Endothelial cell (in vitro differentiated cells): ENCODE results near the gene RALGPS1. TPM values are rescaled to one million over a fixed set of nuclear protein-coding genes. Genes with fewer than 3 reads are reported as not detected.

Experiments used
- DNase-seq: peaks from one replicate; pipeline ENCODE4 v3.0.0; 2021; ENCODE audit warnings: low spot score
- H3K27ac Mint-ChIP-seq: one replicate; pipeline ENCODE4 v1.8.0; 2021; ENCODE audit warnings: mixed read lengths, inconsistent platforms; ENCODE audit not compliant: unreplicated experiment
- H3K27me3 Mint-ChIP-seq: one replicate; pipeline ENCODE4 v1.8.0; 2021; ENCODE audit warnings: mild to moderate bottlenecking, moderate library complexity, mixed read lengths, inconsistent platforms; ENCODE audit not compliant: unreplicated experiment
- H3K36me3 Mint-ChIP-seq: one replicate; pipeline ENCODE4 v1.8.0; 2021; ENCODE audit warnings: mild to moderate bottlenecking, low read depth, mixed read lengths, inconsistent platforms; ENCODE audit not compliant: unreplicated experiment
- H3K4me1 Mint-ChIP-seq: one replicate; pipeline ENCODE4 v1.8.0; 2021; ENCODE audit warnings: mild to moderate bottlenecking, mixed read lengths, inconsistent platforms; ENCODE audit not compliant: unreplicated experiment
- H3K4me3 Mint-ChIP-seq: one replicate; pipeline ENCODE4 v1.8.0; 2021; ENCODE audit warnings: mild to moderate bottlenecking, mixed read lengths, inconsistent platforms; ENCODE audit not compliant: unreplicated experiment
- H3K9me3 Mint-ChIP-seq: one replicate; pipeline ENCODE4 v1.8.0; 2021; ENCODE audit warnings: mixed read lengths, inconsistent platforms; ENCODE audit not compliant: unreplicated experiment
- total RNA-seq: library from RNA; stranded (reverse); fragmentation: NEBNext Ultra II Directional; extraction: Animal tissue kit (Norgen Biotek cat#: 25700); gene quantifications from one replicate; pipeline ENCODE4 v1.2.1, GENCODE V29; 2021; ENCODE audit not compliant: unreplicated experiment
- TF ChIP-seq, protein P1 (sequence below): fragments of 200-600 bp; sonication (generic); IDR thresholded peaks from one replicate; pipeline ENCODE4 v1.5.0; 2021; ENCODE audit warnings: antibody characterized with exemption; ENCODE audit not compliant: unreplicated experiment

Gene RALGPS1
- total RNA-seq, 1 donor from 2014 or later: 6.4 TPM

DNA sequence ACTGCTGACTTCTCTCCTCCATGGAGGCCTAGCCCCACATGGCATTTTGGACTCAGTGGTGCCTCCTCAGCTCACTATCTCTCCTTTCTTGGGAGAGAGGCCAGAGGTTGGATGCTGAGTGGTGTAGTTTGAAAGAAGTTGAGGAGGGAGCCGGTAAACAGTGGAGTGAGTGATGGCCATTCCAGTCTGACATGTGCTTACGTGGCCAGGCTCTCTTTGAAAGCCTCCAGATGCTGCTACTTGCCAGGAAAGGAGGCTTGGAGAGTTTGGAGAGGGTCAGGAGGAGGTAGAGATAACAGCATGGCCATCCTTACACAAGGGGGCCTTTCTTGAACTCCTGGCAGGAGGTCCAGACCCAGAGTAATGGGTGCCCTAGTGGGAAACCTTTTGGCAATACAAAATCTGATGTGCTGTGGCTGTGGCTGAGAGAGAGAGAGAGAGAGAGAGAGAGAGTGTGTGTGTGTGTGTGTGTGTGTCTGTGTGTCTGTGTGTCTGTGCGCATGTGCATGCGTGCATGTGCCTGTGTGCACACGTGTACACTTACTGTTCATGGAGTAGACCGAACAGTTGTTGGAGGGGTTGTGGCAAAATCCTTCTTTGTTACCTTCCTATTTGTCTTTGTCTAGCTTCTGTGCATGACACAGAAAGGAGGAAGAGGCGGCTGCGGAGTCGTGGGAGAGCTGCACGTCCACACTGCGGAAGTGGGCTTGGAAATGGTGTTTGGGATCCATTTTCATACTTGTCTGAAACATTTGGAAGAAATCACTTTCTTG is 37.8 kb downstream of the RALGPS1 start:
- TF ChIP-seq, protein P1, sequence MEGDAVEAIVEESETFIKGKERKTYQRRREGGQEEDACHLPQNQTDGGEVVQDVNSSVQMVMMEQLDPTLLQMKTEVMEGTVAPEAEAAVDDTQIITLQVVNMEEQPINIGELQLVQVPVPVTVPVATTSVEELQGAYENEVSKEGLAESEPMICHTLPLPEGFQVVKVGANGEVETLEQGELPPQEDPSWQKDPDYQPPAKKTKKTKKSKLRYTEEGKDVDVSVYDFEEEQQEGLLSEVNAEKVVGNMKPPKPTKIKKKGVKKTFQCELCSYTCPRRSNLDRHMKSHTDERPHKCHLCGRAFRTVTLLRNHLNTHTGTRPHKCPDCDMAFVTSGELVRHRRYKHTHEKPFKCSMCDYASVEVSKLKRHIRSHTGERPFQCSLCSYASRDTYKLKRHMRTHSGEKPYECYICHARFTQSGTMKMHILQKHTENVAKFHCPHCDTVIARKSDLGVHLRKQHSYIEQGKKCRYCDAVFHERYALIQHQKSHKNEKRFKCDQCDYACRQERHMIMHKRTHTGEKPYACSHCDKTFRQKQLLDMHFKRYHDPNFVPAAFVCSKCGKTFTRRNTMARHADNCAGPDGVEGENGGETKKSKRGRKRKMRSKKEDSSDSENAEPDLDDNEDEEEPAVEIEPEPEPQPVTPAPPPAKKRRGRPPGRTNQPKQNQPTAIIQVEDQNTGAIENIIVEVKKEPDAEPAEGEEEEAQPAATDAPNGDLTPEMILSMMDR: no peak
- H3K9me3 Mint-ChIP-seq: peaks cover 3% of the 10 kb centered on the region
- H3K36me3 Mint-ChIP-seq: no peaks in the 10 kb centered on the region
- no peak overlapping the region for H3K27ac Mint-ChIP-seq
- no peak for DNase-seq
- peaks cover 4% of the 10 kb centered on the region for H3K27me3 Mint-ChIP-seq
- peaks cover 13% of the 10 kb centered on the region for H3K4me1 Mint-ChIP-seq
- H3K4me3 Mint-ChIP-seq: no peak overlapping the region

DNA sequence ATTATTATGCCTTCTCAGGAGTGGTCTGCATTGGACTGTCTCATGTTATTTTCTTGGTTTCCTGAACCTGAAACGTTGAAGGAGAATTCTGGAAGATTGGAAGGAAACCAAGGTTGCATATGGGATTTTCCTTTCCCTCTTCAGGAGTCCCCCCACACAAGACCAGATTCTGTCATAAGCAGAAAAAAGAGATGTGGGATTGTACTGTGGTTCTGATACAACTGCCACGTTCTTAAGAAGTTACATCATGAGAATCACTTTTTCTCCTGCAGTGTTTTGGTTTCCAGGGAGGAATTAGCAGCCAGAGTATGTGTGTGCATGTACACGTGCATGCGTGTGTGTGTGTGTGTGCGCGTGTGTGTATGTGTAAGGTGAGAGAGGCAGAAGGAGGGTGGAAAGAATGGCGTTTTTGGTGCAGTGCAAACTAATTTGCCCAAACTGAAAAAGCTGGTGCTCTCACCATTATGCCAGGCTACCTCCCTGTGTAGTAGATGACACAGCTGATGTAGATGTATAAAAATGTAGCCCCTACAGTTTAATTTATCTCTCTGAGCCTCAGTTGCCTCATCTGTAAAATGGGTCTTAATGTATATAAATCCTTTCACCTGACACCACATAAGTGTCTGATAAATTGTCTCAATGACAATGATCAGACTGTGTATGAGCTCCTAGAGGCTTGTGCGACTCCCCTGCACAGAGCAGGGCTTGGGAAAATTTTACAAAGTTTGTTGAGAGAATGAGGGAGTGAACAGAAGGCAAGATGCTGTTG is 38.6 kb downstream of the RALGPS1 start:
- no peak overlapping the region for H3K27ac Mint-ChIP-seq
- peaks cover 4% of the 10 kb centered on the region for H3K27me3 Mint-ChIP-seq
- H3K4me1 Mint-ChIP-seq: peaks cover 7% of the 10 kb centered on the region
- DNase-seq: no peak
- H3K4me3 Mint-ChIP-seq: no peak overlapping the region
- H3K9me3 Mint-ChIP-seq: peaks cover 3% of the 10 kb centered on the region
- H3K36me3 Mint-ChIP-seq: no peaks in the 10 kb centered on the region
- TF ChIP-seq, protein P1: no peak

DNA sequence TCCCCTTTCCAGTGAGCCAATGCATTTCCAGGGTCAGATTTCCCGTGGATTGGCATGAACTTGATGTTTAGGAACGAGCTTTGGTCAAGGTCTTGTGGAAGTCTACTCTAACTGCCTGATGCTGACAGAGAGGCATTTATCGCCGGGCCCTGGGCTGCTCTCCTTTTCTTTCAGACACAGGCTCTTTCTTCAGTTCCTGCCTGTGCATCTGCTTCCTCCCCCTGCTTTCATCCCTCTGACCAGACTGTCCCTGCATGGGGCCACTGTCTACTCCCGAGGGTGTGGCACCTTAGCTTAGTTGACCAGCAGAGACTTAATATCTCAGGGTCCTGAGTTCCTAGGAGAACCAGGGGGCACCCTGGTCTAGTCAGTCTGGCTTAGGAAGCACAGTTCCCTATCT is 41.2 kb downstream of the RALGPS1 start:
- Mint-ChIP-seq H3K9me3 (peaks cover 3% of the 10 kb centered on the region), H3K27me3 (peaks cover 6% of the 10 kb centered on the region), H3K4me3 (no peak overlapping the region)

DNA sequence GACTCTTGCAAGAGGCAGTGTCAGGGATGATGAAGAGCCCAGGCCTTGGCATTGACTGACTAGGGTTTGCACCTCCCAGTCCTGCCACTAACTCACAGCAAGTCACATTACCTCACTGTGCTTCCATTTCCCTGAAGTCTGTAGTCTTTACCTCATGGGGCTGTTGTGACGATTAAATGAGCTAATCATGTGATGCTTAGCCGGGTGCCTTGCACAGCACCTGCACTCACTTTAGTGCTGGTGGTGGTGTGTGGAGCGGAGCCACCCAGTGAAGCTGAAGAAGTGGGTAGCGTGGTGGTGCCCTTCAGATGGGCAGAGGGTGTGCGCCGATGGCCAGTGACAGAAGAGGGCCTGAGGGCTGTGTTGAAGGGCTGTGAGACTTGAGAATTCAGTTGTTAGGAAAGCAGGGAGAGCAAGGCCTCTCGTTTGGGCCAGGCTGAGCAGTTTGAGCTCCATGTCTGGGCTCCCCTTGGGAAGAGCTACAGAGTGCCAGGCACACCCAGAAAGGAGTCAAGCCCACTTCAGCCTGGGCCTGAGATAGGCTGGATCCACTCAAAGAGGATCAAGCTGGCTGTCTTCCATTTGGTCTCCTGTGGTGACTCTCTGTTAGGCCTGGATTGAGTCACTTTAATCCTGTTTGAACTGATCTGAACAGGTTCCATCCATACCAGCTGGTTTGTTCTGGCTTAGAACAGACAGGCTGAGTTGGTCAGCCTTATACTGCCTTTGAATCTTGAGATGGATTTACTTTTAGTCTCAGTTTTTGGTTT is 42.5 kb downstream of the RALGPS1 start:
- no peak overlapping the region for H3K4me3 Mint-ChIP-seq
- no peaks in the 10 kb centered on the region for H3K36me3 Mint-ChIP-seq
- H3K27me3 Mint-ChIP-seq: peaks cover 9% of the 10 kb centered on the region
- no peak for DNase-seq
- H3K27ac Mint-ChIP-seq: no peak overlapping the region
- peaks cover 7% of the 10 kb centered on the region for H3K4me1 Mint-ChIP-seq
- TF ChIP-seq, protein P1: no peak
- peaks cover 3% of the 10 kb centered on the region for H3K9me3 Mint-ChIP-seq

More for the DNA sequence above, 41.2 kb downstream of the RALGPS1 start:
- H3K27ac Mint-ChIP-seq: no peak overlapping the region
- TF ChIP-seq, protein P1: no peak
- H3K36me3 Mint-ChIP-seq: no peaks in the 10 kb centered on the region
- H3K4me1 Mint-ChIP-seq: peaks cover 7% of the 10 kb centered on the region
- DNase-seq: no peak
